Kidney (tissue), 22 donors: Measurements from ENCODE around the gene CT45A9. TPM values are rescaled to one million over a fixed set of nuclear protein-coding genes. Genes with fewer than 3 reads are reported as not detected.
"Not testable (repeated sequence)": the region's sequence is repeated elsewhere in the genome, so short reads cannot be mapped to it uniquely, and the experiment has no call there.

ENCODE experiments used
- DNase-seq, 5 donors: peaks; one replicate each; pipeline ENCODE4 v3.0.0-alpha.2; 2013 to 2020
- FAIRE-seq: peaks from 2 replicates; lab custom pipeline; 2012; peaks lifted over from hg19 to GRCh38; lab: Jason Lieb, UNC
- H3K27ac ChIP-seq, 2 donors: one replicate each; pipeline ENCODE4 v1.7.0; 2013; ENCODE audit warnings: low read depth in 2 of 2, low read length in 2 of 2, inconsistent platforms in 1 of 2
- H3K27me3 ChIP-seq: one replicate; pipeline ENCODE4 v1.7.1; 2013; ENCODE audit warnings: low read length, inconsistent platforms; ENCODE audit not compliant: control insufficient read depth, insufficient read depth
- H3K36me3 ChIP-seq, 3 donors: one replicate each; pipeline versions ENCODE4 v1.7.0 to v1.7.1; 2013; ENCODE audit warnings: low read length in 3 of 3, control low read depth in 1 of 3, inconsistent platforms in 1 of 3; ENCODE audit not compliant: insufficient read depth in 3 of 3, control insufficient read depth in 2 of 3
- H3K4me1 ChIP-seq, 3 donors: one replicate each; pipeline versions ENCODE4 v1.7.0 to v1.7.1; 2013; ENCODE audit warnings: low read length in 3 of 3, inconsistent platforms in 1 of 3, low read depth in 1 of 3; ENCODE audit not compliant: control insufficient read depth in 2 of 3, insufficient read depth in 2 of 3
- H3K4me3 ChIP-seq, 3 donors: one replicate each; pipeline versions ENCODE4 v1.7.0 to v1.8.1; 2013; ENCODE audit warnings: low read length in 3 of 3, control low read depth in 1 of 3, inconsistent platforms in 1 of 3
- H3K9ac ChIP-seq, 3 donors: one replicate each; pipeline versions ENCODE4 v1.7.0 to v1.7.1; 2013; ENCODE audit warnings: low read length in 3 of 3, control low read depth in 1 of 3, inconsistent platforms in 1 of 3
- H3K9me3 ChIP-seq, 3 donors: one replicate each; pipeline versions ENCODE4 v1.7.0 to v1.7.1; 2013; ENCODE audit warnings: low read length in 3 of 3, control low read depth in 1 of 3, inconsistent platforms in 1 of 3; ENCODE audit not compliant: control insufficient read depth in 2 of 3, insufficient read depth in 1 of 3
- intact Hi-C: fragments of 100-400 bp; cut with DNase I; formaldehyde crosslinking; loops from one replicate; pipeline ENCODE4 v1.11.1; 2022
- long read RNA-seq, 10 donors: library from polyadenylated mRNA in 1 of 10; unstranded in 1 of 10; transcript quantifications; one replicate each; pipeline ENCODE4 v2.0.0 and lab custom pipeline, GENCODE V29; 2021 to 2026
- polyA plus RNA-seq: library from polyadenylated mRNA; stranded (reverse); fragments of 350-450 nt; fragmentation: Illumina TruSeq; extraction: RNeasy Lipid Tissue Mini Kit (QIAGEN cat#74804); gene quantifications from one replicate; pipeline ENCODE4 v1.2.3, GENCODE V29; 2014; ENCODE audit warnings: low read depth, low replicate concordance; ENCODE audit not compliant: insufficient read depth
- total RNA-seq: library from RNA; stranded (reverse); fragmentation: NEBNext Ultra II Directional; extraction: Animal tissue kit (Norgen Biotek cat#: 25700); gene quantifications from one replicate; pipeline ENCODE4 v1.2.1, GENCODE V29; 2021
- TF ChIP-seq, protein P1 (sequence below): IDR thresholded peaks from 3 replicates; pipeline ENCODE4 v1.5.1; 2012; ENCODE audit warnings: mild to moderate bottlenecking, moderate library complexity, borderline replicate concordance; ENCODE audit not compliant: insufficient read depth; ENCODE audit errors: extremely low read depth
- donor health status: control.
- donor health status: control.
- donor health status: control.
- donor health status: control.
- donor health status: control.
- donor health status: DM: yes; HTN: yes; CAD: no.
- donor health status: Normal renal cell carcinoma (clear cell type).

The CT45A9 gene, protein sequence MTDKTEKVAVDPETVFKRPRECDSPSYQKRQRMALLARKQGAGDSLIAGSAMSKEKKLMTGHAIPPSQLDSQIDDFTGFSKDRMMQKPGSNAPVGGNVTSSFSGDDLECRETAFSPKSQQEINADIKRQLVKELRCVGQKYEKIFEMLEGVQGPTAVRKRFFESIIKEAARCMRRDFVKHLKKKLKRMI
- total RNA-seq (not detected), polyA plus RNA-seq (not detected)
- long read RNA-seq, donor 1, result 0 reads
- long read RNA-seq, donor 2, result 0 reads
- long read RNA-seq, donor 3, result 0 reads
- long read RNA-seq, donor 4, result 0 reads
- long read RNA-seq, donor 5, result 0 reads
- long read RNA-seq, donor 6, result 0 reads
- long read RNA-seq, donor 7, result 0 reads
- long read RNA-seq, donor 8, result 0 reads
- long read RNA-seq, donor 9, result 0 reads
- long read RNA-seq, donor 10, result 0 reads

DNA sequence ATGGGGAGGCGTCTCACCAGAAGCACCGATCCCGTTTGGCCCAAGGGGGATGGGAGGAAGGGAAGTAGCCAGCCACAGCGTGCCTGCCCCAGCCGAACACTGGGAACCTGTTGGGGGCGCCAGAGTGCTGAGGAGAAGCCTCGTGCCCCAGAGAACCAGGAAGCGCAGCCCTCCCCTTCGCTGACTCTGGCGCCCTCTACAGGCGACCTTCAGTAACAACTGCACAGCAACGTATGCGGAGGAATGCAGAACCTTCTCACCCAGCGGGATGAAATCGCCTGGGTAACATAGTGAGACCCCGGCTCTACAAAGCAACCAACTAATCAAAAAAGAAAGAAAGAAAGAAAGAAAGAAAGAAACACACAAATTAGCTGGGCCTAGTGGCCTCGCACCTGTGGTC is at the start of gene CT45A9:
Gene CT45A9 (minus strand): TSS at position 101 of the 400 bp plus-strand sequence. CDS start 3,751 bp downstream, outside the sequence.
- DNase-seq, H3K27me3 ChIP-seq, H3K9ac ChIP-seq, H3K36me3 ChIP-seq, FAIRE-seq, H3K4me1 ChIP-seq, H3K4me3 ChIP-seq, intact Hi-C loops, H3K27ac ChIP-seq, H3K9me3 ChIP-seq: not testable (repeated sequence)

DNA sequence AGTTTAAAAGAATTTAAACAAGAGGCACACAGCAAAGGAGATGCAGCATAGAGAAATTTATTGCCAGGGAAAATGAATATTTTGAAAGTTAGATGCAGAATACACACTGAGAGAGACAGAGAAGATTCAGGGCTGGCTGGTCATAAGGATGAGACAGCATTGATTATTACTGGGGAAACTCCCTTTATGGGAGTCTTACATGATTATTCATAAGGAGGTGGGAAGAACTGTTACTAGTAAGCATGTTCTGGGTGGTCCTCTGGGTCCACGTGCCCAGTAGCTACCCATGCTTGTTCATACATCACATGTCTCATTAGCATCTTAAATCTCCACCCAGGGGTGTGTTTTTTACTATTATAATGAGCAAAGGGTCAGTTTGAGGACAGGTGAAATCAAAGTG is 48.9 kb upstream of the CT45A9 start:
- intact Hi-C loops, FAIRE-seq, DNase-seq, H3K27me3 ChIP-seq, H3K9ac ChIP-seq, H3K36me3 ChIP-seq, H3K4me1 ChIP-seq, H3K9me3 ChIP-seq, H3K4me3 ChIP-seq, H3K27ac ChIP-seq: not testable (repeated sequence)

DNA sequence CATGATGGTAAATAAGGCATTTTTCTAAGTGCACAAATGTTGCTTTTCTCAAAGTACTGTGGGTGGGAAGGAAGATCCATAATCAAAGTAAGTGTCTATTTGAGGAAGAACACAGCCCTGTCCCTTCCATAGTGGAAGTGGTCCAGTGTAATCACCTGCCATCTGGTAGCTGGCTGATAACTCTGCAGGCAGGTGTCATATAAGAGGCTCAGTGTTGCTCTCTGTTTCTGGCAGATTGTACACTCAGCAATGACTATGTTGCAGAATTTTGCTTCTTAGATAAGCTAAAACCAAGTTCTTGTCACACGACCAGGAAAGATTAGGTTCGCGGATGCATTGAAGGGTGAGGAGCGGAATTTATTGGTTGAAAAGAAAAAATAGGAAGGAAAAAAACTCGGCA is 42.8 kb upstream of the CT45A9 start:
- H3K27ac ChIP-seq, result no peak overlapping the region
- H3K4me3 ChIP-seq, result no peak overlapping the region
- H3K9me3 ChIP-seq, result no peaks in the 10 kb centered on the region
- DNase-seq, result no peak
- TF ChIP-seq, protein P1, sequence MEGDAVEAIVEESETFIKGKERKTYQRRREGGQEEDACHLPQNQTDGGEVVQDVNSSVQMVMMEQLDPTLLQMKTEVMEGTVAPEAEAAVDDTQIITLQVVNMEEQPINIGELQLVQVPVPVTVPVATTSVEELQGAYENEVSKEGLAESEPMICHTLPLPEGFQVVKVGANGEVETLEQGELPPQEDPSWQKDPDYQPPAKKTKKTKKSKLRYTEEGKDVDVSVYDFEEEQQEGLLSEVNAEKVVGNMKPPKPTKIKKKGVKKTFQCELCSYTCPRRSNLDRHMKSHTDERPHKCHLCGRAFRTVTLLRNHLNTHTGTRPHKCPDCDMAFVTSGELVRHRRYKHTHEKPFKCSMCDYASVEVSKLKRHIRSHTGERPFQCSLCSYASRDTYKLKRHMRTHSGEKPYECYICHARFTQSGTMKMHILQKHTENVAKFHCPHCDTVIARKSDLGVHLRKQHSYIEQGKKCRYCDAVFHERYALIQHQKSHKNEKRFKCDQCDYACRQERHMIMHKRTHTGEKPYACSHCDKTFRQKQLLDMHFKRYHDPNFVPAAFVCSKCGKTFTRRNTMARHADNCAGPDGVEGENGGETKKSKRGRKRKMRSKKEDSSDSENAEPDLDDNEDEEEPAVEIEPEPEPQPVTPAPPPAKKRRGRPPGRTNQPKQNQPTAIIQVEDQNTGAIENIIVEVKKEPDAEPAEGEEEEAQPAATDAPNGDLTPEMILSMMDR, result no peak
- no peaks in the 10 kb centered on the region for H3K36me3 ChIP-seq
- intact Hi-C loops, result no loop called here
- H3K27me3 ChIP-seq, result no peaks in the 10 kb centered on the region
- FAIRE-seq, result no peak
- no peaks in the 10 kb centered on the region for H3K4me1 ChIP-seq
- no peak overlapping the region for H3K9ac ChIP-seq

DNA sequence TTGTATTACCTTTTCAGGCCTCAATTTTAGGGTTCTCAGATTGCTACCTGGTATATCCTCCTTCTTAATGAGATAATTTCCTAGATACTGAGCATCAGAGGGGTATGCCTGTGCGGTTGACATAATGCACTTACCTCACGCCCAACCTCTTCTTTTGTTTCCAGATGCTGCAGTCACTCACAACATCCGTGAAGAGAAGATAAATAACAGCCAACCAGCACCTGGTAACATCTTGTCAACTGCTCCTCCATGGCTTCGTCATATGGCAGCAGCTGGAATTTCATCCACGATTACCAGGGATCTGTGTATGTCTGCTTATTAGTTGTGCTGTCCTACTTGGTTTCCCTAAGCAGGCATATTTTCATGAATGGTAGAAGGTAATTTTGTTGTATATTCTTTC is 38.6 kb upstream of the CT45A9 start:
- no peaks in the 10 kb centered on the region for H3K36me3 ChIP-seq
- H3K27me3 ChIP-seq, result no peaks in the 10 kb centered on the region
- no peaks in the 10 kb centered on the region for H3K9me3 ChIP-seq
- no peak overlapping the region for H3K27ac ChIP-seq
- H3K4me1 ChIP-seq, result no peaks in the 10 kb centered on the region
- H3K9ac ChIP-seq, result no peak overlapping the region
- intact Hi-C loops, result no loop called here
- no peak for FAIRE-seq
- TF ChIP-seq, protein P1, result no peak
- H3K4me3 ChIP-seq, result no peak overlapping the region
- DNase-seq, result no peak
